RWPE2 (cell line): ENCODE measurements around the gene LRP1B.
A peak's percentile ranks its signal among the peaks of the same experiment; 100 is the strongest.

Source experiments
- ATAC-seq: fragments of 200-7000 bp; cut with Tn5 transposase; 3 replicates; pipeline ENCODE4 v1.9.1; 2021; ENCODE audit warnings: low read depth
- DNase-seq: peaks from one replicate; pipeline ENCODE4 v3.0.0-alpha.2; 2020; ENCODE audit warnings: low spot score
- H3K27ac ChIP-seq: fragments of 450-650 bp; 2 replicates; pipeline ENCODE4 v1.5.1; 2017; ENCODE audit warnings: mild to moderate bottlenecking; ENCODE audit not compliant: poor library complexity, severe bottlenecking
- H3K27me3 ChIP-seq: fragments of 250-450 bp; sonication (Bioruptor Pico); 2 replicates; pipeline ENCODE4 v1.5.1; 2021; ENCODE audit warnings: mild to moderate bottlenecking, moderate library complexity; ENCODE audit not compliant: insufficient read depth, poor library complexity, severe bottlenecking
- H3K36me3 ChIP-seq: fragments of 250-450 bp; sonication (Bioruptor Pico); 2 replicates; pipeline ENCODE4 v1.5.1; 2020; ENCODE audit warnings: low read depth, mild to moderate bottlenecking, moderate library complexity
- H3K4me1 ChIP-seq: fragments of 250-450 bp; sonication (Bioruptor Pico); 2 replicates; pipeline ENCODE4 v1.5.1; 2021; ENCODE audit warnings: mild to moderate bottlenecking, moderate library complexity; ENCODE audit not compliant: insufficient read depth, poor library complexity, severe bottlenecking
- H3K4me3 ChIP-seq: fragments of 250-450 bp; sonication (Bioruptor Pico); 2 replicates; pipeline ENCODE4 v1.5.1; 2021; ENCODE audit warnings: mild to moderate bottlenecking, moderate library complexity; ENCODE audit not compliant: severe bottlenecking
- H3K9me3 ChIP-seq: fragments of 250-450 bp; sonication (Bioruptor Pico); 2 replicates; pipeline ENCODE4 v1.5.1; 2021; ENCODE audit warnings: mild to moderate bottlenecking, moderate library complexity; ENCODE audit not compliant: severe bottlenecking
- TF ChIP-seq, protein P1 (sequence below): fragments of 450-650 bp; IDR thresholded peaks from one replicate; pipeline ENCODE4 v1.5.1; 2017; ENCODE audit warnings: mild to moderate bottlenecking, moderate library complexity; ENCODE audit not compliant: poor library complexity, severe bottlenecking

LRP1B gene

DNA sequence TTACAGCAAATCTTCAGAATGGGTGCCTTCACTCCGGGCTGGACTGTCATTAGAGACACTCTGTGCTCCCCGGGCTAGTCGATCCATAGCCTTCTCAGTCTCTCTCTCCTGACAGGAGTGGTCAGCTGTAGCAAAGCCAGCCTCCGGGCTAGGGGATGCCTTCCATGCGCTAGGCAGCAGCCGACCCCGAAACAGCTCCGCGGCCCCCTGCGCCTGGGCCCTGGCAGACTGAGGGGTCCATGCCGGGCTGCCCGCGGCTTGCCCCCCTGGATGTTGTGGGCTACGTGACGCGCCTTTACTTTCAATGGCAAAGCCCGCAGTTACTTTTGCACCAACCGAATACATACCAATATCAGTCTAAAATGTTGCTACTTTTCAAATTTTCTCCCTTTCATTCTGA is 1447.2 kb downstream of the LRP1B start:
- Histone ChIP-seq H3K27ac (no peak overlapping the region), H3K36me3 (no peaks in the 10 kb centered on the region), H3K4me3 (no peak overlapping the region), H3K9me3 (no peaks in the 10 kb centered on the region), H3K27me3 (no peaks in the 10 kb centered on the region), H3K4me1 (no peaks in the 10 kb centered on the region)
- TF ChIP-seq, protein P1, sequence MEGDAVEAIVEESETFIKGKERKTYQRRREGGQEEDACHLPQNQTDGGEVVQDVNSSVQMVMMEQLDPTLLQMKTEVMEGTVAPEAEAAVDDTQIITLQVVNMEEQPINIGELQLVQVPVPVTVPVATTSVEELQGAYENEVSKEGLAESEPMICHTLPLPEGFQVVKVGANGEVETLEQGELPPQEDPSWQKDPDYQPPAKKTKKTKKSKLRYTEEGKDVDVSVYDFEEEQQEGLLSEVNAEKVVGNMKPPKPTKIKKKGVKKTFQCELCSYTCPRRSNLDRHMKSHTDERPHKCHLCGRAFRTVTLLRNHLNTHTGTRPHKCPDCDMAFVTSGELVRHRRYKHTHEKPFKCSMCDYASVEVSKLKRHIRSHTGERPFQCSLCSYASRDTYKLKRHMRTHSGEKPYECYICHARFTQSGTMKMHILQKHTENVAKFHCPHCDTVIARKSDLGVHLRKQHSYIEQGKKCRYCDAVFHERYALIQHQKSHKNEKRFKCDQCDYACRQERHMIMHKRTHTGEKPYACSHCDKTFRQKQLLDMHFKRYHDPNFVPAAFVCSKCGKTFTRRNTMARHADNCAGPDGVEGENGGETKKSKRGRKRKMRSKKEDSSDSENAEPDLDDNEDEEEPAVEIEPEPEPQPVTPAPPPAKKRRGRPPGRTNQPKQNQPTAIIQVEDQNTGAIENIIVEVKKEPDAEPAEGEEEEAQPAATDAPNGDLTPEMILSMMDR = no peak
- ATAC-seq = no peak
- peak; percentile 22 for DNase-seq

DNA sequence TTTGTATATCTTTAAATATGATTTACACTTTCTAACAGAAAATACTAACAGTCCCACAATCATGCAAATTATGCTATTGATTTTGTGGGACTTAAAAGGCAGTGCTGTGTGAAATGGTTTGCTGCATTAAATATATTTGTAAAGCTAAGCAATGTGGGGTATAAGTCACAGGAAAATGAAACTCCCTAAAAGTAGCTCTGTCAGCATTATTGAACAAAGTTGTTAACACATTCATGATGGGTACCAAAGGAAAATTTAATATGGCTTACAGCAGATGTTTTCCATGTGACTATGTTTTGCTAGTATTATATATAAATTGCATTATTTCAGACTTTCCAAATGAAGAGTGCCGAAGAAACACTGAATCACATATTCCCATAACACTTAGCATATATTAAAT is 1450.0 kb downstream of the LRP1B start:
- no peak for ATAC-seq

DNA sequence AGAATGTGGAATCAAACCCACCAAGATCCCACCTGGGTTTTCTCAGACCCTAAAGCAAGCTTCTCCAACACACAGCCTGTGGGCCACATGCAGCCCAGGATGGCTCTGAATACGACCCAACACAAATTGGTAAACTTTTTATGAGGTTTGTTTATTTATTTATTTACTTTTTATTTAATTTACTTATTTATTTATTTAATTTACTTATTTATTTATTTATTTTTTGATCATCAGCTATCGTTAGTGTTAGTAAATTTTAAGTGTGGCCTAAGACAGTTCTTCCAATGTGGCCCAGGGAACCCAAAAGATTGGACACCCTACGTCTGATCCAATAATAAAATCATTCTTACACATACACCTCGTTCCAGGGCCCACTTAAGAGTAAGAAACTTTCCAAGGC is 1451.1 kb downstream of the LRP1B start:
- no peak overlapping the region for H3K27ac ChIP-seq
- no peaks in the 10 kb centered on the region for H3K27me3 ChIP-seq
- no peaks in the 10 kb centered on the region for H3K9me3 ChIP-seq
- ATAC-seq (no peak), DNase-seq (no peak)
- TF ChIP-seq, protein P1 = no peak
- H3K4me3 ChIP-seq = no peak overlapping the region
- no peaks in the 10 kb centered on the region for H3K4me1 ChIP-seq
- no peaks in the 10 kb centered on the region for H3K36me3 ChIP-seq

More for the DNA sequence above, 1450.0 kb downstream of the LRP1B start:
- no peaks in the 10 kb centered on the region for H3K36me3 ChIP-seq
- no peaks in the 10 kb centered on the region for H3K4me1 ChIP-seq
- no peak overlapping the region for H3K4me3 ChIP-seq
- TF ChIP-seq, protein P1 = no peak
- no peak for DNase-seq
- no peaks in the 10 kb centered on the region for H3K9me3 ChIP-seq
- no peaks in the 10 kb centered on the region for H3K27me3 ChIP-seq
- no peak overlapping the region for H3K27ac ChIP-seq

DNA sequence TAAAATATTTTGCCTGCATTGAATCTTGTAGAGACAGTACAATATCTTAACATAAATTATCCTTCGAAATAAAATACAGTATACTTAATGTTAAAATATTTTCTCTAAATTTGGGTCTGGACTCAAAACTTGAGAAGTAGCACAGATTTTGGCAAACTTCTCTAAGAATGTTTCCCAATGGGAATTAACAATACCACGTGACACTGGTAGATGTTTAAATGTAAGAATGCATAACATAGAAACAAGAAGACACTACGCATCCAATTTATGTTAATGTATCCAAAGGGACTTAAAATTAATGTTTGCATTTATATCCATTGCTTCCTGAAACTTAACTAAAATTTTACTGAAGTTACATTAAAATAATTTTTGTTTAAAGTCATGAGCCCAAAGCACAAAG is 1460.9 kb downstream of the LRP1B start:
- TF ChIP-seq, protein P1 = no peak
- H3K9me3 ChIP-seq = no peaks in the 10 kb centered on the region
- no peak overlapping the region for H3K4me3 ChIP-seq
- no peak for ATAC-seq
- no peaks in the 10 kb centered on the region for H3K36me3 ChIP-seq
- DNase-seq = no peak
- H3K27me3 ChIP-seq = no peaks in the 10 kb centered on the region
- H3K27ac ChIP-seq = no peak overlapping the region
- no peaks in the 10 kb centered on the region for H3K4me1 ChIP-seq

DNA sequence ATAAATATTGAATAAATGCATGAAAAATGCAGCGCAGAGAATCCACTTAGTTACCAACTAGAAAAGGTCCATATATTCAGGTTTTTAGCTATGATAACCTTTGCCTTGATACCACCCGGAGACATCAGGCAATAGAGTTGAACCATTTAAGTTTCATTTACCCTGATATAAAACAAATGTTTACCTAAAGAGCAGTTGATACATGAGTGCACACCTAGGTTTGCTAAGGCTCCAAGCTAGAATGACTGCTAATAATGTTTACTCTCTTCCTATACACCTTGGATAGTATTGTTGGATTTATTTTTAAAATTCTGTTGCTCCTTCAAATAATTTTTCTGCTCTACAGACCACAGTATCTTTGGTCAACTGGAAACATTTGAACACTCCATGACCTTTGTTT is 1463.6 kb downstream of the LRP1B start:
- H3K4me3 ChIP-seq = no peak overlapping the region
- H3K27ac ChIP-seq = no peak overlapping the region
- DNase-seq = no peak
- no peaks in the 10 kb centered on the region for H3K4me1 ChIP-seq
- H3K27me3 ChIP-seq = no peaks in the 10 kb centered on the region
- TF ChIP-seq, protein P1 = no peak
- no peaks in the 10 kb centered on the region for H3K9me3 ChIP-seq
- no peaks in the 10 kb centered on the region for H3K36me3 ChIP-seq
- ATAC-seq = no peak
